GM20000 (cell line): Measurements from ENCODE around the gene EPC2.

Experiments
- DNase-seq: peaks from one replicate; pipeline ENCODE4 v3.0.0; 2012; ENCODE audit warnings: low spot score
- TF ChIP-seq, protein P1 (sequence below): IDR thresholded peaks from 2 replicates; pipeline ENCODE4 v1.5.1; 2012; ENCODE audit warnings: mild to moderate bottlenecking, control low read depth; ENCODE audit errors: extremely low read depth, missing control alignments

EPC2 gene

DNA sequence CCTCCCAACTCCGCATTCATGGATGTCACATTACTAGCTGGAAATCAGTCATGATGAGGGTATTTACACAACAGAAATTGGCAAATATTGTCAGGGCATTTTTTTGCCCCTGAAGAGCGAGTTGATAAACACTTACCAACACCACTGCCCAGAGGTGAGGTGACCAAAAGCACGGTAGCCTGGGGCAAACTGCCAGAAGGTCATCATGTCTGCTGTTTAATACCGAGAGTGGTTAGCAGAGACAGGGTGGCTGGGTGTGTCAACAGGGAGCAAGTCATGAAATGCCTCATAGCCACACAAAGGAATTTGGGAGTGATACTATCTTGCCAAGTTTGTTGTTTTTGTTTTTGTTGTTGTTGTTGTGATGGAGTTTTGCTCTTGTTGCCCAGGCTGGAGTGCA, 37.0 kb upstream of the EPC2 start:
- TF ChIP-seq, protein P1, sequence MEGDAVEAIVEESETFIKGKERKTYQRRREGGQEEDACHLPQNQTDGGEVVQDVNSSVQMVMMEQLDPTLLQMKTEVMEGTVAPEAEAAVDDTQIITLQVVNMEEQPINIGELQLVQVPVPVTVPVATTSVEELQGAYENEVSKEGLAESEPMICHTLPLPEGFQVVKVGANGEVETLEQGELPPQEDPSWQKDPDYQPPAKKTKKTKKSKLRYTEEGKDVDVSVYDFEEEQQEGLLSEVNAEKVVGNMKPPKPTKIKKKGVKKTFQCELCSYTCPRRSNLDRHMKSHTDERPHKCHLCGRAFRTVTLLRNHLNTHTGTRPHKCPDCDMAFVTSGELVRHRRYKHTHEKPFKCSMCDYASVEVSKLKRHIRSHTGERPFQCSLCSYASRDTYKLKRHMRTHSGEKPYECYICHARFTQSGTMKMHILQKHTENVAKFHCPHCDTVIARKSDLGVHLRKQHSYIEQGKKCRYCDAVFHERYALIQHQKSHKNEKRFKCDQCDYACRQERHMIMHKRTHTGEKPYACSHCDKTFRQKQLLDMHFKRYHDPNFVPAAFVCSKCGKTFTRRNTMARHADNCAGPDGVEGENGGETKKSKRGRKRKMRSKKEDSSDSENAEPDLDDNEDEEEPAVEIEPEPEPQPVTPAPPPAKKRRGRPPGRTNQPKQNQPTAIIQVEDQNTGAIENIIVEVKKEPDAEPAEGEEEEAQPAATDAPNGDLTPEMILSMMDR: no peak

GRCh38 chr2:148613231-148614013, 31.1 kb upstream of the EPC2 start:
- TF ChIP-seq, protein P1: no peak
- no peak for DNase-seq

More for the DNA sequence above, 37.0 kb upstream of the EPC2 start:
- DNase-seq: no peak

DNA sequence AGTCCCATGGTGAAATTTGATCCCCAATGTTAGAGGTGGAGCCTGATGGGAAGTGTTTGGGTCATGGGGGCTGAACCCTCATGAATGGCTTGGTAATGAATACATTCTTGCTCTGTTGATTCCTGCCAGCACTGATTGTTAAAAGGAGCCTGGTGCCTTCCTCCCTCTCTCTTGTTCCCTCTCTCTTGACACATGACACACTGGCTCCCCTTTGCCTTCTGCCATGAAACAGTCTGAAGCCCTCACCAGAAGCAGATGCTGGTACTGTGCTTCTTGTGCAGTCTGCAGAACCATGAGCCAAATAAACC, 30.6 kb upstream of the EPC2 start:
- TF ChIP-seq, protein P1: no peak
- DNase-seq: no peak

- TF ChIP-seq, protein P1: no peak
- peak; percentile 68 for DNase-seq
Measured at GRCh38 chr2:148614322-148615049, 30.1 kb upstream of the EPC2 start.

DNA sequence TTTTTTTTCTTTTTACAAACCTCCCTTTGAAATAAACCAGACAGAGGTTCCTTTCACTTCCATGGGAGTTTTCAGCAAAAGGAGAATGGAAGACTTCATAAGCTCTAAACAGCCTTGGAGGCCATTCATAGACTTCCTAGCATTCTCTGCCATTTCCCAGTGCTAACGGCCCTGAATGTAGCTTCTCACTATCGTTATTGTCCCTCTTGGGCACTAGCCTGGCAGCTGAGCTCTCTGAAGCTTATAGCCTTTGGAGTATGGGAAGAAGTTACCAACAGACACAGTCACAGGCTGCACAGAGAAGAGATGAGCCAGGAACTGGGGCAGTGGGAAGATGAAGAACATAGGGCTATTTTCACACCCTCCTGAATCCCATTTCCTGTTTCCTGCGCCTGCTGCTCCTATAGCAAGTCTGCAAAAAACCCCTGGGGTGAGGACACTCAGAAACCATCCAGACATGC, 29.1 kb upstream of the EPC2 start:
- DNase-seq: no peak

DNA sequence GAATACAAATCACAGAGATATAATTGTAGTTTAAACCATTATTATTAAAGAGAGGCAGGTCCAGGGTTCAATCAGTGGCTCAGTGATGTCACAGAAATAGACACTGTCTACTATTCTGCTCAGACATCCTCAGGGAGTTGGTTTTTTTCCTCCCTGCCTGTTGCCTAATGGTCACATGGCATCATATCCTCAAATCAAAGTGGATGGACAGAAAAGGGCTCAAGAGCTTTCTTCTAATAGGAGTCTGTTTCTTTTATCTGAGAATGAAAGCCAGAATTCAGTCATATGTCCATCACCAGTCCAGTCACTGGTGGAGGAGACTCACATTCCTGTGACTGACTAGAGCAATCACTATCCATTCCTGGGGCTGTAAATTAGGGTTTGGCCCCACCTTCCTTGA, 27.9 kb upstream of the EPC2 start:
- TF ChIP-seq, protein P1: no peak
- DNase-seq: no peak

More for the DNA sequence above, 29.1 kb upstream of the EPC2 start:
- TF ChIP-seq, protein P1: no peak

DNA sequence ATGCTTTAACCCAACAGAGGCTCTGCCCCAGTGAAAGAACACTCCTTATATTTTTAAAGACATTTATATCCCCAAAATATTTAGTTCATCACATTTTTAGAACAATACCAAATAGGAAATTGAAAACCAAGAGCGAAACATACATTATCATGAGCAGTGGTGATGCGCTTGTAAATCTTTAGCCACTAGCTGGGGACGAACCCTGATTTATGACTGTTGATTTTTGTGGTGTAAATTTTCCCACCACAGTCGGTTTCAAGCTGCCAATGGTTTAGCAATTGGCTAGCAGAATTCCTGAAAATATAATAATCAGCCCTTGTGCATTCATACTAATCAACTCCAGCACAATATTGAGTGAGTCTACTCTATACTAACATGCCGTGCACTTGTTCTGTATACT, 27.3 kb upstream of the EPC2 start:
- DNase-seq: no peak
- TF ChIP-seq, protein P1: no peak
